PC-3 (cell line): ENCODE data around the gene C11orf24. TPM values are rescaled to one million over a fixed set of nuclear protein-coding genes. Genes with fewer than 3 reads are reported as not detected.
"Not testable (repeated sequence)": the region's sequence is repeated elsewhere in the genome, so short reads cannot be mapped to it uniquely, and the experiment has no call there.

Experiments used
- ATAC-seq: fragments of 200-7000 bp; cut with Tn5 transposase; 2 replicates; pipeline ENCODE4 v1.9.1; 2020; ENCODE audit warnings: mild to moderate bottlenecking, moderate library complexity
- BruUV-seq: library from RNA; stranded (reverse); fragments of 400-500 nt; replicated peaks from 2 replicates; lab custom pipeline; 2021; lab: Mats Ljungman, UMichigan
- CTCF ChIA-PET: fragments of 300-600 bp; sonication (Branson Sonifier 250); formaldehyde crosslinking; loops from one replicate; lab custom pipeline; 2022; ENCODE audit warnings: antibody characterized with exemption; lab: Charles Lee
- POLR2A ChIA-PET: fragments of 300-600 bp; sonication (Branson Sonifier 250); formaldehyde crosslinking; loops from one replicate; lab custom pipeline; 2022; ENCODE audit warnings: antibody characterized with exemption; ENCODE audit not compliant: unreplicated experiment; lab: Charles Lee
- DNase-seq: peaks from one replicate; pipeline ENCODE4 v3.0.0-alpha.2; 2015
- H2AFZ ChIP-seq: fragments of 300-600 bp; sonication (generic); 2 replicates; pipeline ENCODE4 v1.6.0; 2016; ENCODE audit warnings: antibody characterized with exemption, low read length
- H3F3A ChIP-seq: fragments of 300-600 bp; sonication (generic); one replicate; pipeline ENCODE4 v1.6.0; 2017; ENCODE audit warnings: antibody characterized with exemption, low read length, control low read depth, mild to moderate bottlenecking; ENCODE audit not compliant: unreplicated experiment
- H3K27ac ChIP-seq: fragments of 300-600 bp; sonication (generic); 2 replicates; pipeline ENCODE4 v1.5.1; 2016; ENCODE audit warnings: mild to moderate bottlenecking, low read length
- H3K27me3 ChIP-seq: fragments of 300-600 bp; sonication (generic); 2 replicates; pipeline ENCODE4 v1.6.1; 2016; ENCODE audit warnings: low read length, mixed read lengths
- H3K36me3 ChIP-seq: fragments of 300-600 bp; sonication (generic); 2 replicates; pipeline ENCODE4 v1.6.1; 2016; ENCODE audit warnings: low read depth, mixed run types, low read length, mixed read lengths
- H3K4me1 ChIP-seq: fragments of 300-600 bp; sonication (generic); 2 replicates; pipeline ENCODE4 v1.5.1; 2016; ENCODE audit warnings: low read length; ENCODE audit not compliant: insufficient read depth
- H3K4me2 ChIP-seq: fragments of 300-600 bp; sonication (generic); 2 replicates; pipeline ENCODE4 v1.6.0; 2016; ENCODE audit warnings: low read length
- H3K4me3 ChIP-seq: fragments of 300-600 bp; sonication (generic); 2 replicates; pipeline ENCODE4 v1.5.1; 2016; ENCODE audit warnings: mild to moderate bottlenecking, low read length, mixed read lengths
- H3K79me2 ChIP-seq: fragments of 300-600 bp; sonication (generic); 2 replicates; pipeline ENCODE4 v1.6.1; 2017; ENCODE audit warnings: low read length, mixed read lengths
- H3K9ac ChIP-seq: fragments of 300-600 bp; sonication (generic); 2 replicates; pipeline ENCODE4 v1.6.0; 2016; ENCODE audit warnings: mild to moderate bottlenecking, low read length
- H3K9me2 ChIP-seq: fragments of 300-600 bp; sonication (generic); replicated peaks from 2 replicates; pipeline ENCODE4 v1.6.1; 2016; ENCODE audit warnings: mixed run types, low read length, mixed read lengths
- H3K9me3 ChIP-seq: fragments of 300-600 bp; sonication (generic); 2 replicates; pipeline ENCODE4 v1.6.1; 2016; ENCODE audit warnings: low read length, mixed read lengths
- H4K20me1 ChIP-seq: fragments of 300-600 bp; sonication (generic); 2 replicates; pipeline ENCODE4 v1.6.1; 2016; ENCODE audit warnings: low read length, mixed read lengths
- EZH2 ChIP-seq: fragments of 300-600 bp; sonication (generic); IDR thresholded peaks from one replicate; pipeline ENCODE4 v1.6.1; 2017; ENCODE audit warnings: antibody characterized with exemption, mild to moderate bottlenecking, low read length; ENCODE audit not compliant: unreplicated experiment
- EZH2phosphoT487 ChIP-seq: fragments of 300-600 bp; sonication (generic); IDR thresholded peaks from 2 replicates; pipeline ENCODE4 v1.6.1; 2018; ENCODE audit warnings: mild to moderate bottlenecking, antibody characterized with exemption, low read length, borderline replicate concordance
- intact Hi-C: fragments of 100-400 bp; cut with micrococcal nuclease; formaldehyde crosslinking; loops from 2 replicates; pipeline ENCODE4 v1.9.0; 2023
- total RNA-seq: library from RNA; depleted of rRNA; stranded (reverse); fragments of >200 nt; gene quantifications from 2 replicates; pipeline ENCODE4 v1.2.3, GENCODE V29; 2014
- TF ChIP-seq, protein P1 (sequence below): fragments of 300-600 bp; sonication (generic); conservative IDR thresholded peaks from 2 replicates; pipeline ENCODE4 v1.5.1; 2017; ENCODE audit warnings: antibody characterized with exemption, low read depth, mild to moderate bottlenecking, low read length

Gene C11orf24
- total RNA-seq, 1 experiment from 2014 or later, result 75.9 TPM

DNA sequence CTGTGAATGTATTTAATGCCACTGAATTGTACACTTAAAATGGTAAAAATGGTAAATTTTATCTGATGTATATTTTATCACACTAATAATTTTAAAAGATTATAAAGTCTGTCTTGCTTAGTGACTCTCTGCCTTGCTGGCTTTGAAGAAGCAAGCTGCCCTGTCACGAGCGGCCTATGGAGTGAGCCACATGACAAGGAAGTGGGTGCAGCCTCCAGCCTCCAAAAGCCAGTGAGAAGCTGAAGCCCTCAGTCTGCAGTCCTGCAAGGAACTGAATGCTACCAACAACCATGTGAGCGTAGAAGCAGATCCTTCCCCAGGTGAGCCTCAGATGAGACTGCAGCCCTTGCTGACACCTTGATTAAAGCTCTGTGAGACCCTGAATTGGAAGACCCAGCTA, 20.0 kb downstream of the C11orf24 start:
- H3K79me2 ChIP-seq, result no peaks in the 10 kb centered on the region
- no peak overlapping the region for H3K4me3 ChIP-seq
- H3K9me2 ChIP-seq, result no peaks in the 10 kb centered on the region
- H3K4me1 ChIP-seq, result no peaks in the 10 kb centered on the region
- H3K9ac ChIP-seq, result no peak overlapping the region
- TF ChIP-seq EZH2 (no peak), EZH2phosphoT487 (no peak)
- TF ChIP-seq, protein P1, sequence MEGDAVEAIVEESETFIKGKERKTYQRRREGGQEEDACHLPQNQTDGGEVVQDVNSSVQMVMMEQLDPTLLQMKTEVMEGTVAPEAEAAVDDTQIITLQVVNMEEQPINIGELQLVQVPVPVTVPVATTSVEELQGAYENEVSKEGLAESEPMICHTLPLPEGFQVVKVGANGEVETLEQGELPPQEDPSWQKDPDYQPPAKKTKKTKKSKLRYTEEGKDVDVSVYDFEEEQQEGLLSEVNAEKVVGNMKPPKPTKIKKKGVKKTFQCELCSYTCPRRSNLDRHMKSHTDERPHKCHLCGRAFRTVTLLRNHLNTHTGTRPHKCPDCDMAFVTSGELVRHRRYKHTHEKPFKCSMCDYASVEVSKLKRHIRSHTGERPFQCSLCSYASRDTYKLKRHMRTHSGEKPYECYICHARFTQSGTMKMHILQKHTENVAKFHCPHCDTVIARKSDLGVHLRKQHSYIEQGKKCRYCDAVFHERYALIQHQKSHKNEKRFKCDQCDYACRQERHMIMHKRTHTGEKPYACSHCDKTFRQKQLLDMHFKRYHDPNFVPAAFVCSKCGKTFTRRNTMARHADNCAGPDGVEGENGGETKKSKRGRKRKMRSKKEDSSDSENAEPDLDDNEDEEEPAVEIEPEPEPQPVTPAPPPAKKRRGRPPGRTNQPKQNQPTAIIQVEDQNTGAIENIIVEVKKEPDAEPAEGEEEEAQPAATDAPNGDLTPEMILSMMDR, result no peak
- POLR2A ChIA-PET, result no interaction called here
- no TSS peak for BruUV-seq
- ATAC-seq (no peak), DNase-seq (no peak)
- intact Hi-C loops, result no loop called here
- H3F3A ChIP-seq, result no peaks in the 10 kb centered on the region
- CTCF ChIA-PET, result no interaction called here
- no peaks in the 10 kb centered on the region for H3K36me3 ChIP-seq
- H3K9me3 ChIP-seq, result no peaks in the 10 kb centered on the region; the same call in 1 of the 2 replicates
- H2AFZ ChIP-seq, result no peak overlapping the region
- no peak overlapping the region for H3K27ac ChIP-seq
- H3K4me2 ChIP-seq, result no peak overlapping the region
- no peaks in the 10 kb centered on the region for H3K27me3 ChIP-seq
- H4K20me1 ChIP-seq, result no peaks in the 10 kb centered on the region

DNA sequence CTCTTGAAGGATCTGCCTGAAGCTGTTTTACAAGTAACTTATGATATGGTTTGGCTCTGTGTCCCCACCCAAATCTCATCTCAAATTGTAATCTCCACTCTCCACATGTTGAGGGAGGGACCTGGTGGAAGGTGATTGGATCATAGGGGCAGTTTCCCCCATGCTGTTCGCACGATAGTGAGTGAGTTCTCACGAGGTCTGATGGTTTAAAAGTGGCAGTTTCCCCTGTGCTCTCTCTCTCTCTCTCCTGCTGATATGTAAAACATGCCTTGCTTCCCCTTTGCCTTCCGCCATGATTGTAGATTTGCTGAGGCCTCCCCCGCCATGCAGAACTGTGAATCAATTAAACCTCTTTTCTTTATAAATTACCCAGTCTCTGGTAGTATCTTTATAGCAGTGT, 26.9 kb downstream of the C11orf24 start:
- H4K20me1 ChIP-seq, POLR2A ChIA-PET, H3K27ac ChIP-seq, H3K4me1 ChIP-seq, H3K9me3 ChIP-seq, H3K36me3 ChIP-seq, H2AFZ ChIP-seq, H3K9ac ChIP-seq, intact Hi-C loops, H3K27me3 ChIP-seq, ATAC-seq, H3K79me2 ChIP-seq, H3K4me2 ChIP-seq, H3K4me3 ChIP-seq, H3K9me2 ChIP-seq, H3F3A ChIP-seq, BruUV-seq, DNase-seq: not testable (repeated sequence)
- CTCF ChIA-PET, result interaction anchor here (0.6 kb wide), 2 partner anchors 13 to 27 kb away, joined by 3 read pairs; no protein-coding TSS in a partner anchor

DNA sequence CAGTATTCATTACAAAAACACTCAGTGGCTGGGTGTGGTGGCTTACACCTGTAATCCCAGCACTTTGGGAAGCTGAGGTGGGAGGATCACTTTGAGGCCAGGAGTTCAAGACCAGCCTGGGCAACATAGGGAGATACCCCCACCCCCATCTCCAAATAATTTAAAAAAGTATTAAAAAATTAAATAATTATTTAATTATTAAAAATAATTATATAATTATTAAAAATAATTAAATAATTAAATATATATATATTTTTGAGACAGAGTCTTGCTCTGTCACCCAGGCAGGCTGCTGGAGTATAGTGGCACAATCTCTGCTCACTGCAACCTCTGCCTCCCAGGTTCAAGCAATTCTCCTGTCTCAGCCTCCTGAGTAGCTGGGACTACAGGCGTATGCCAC, 27.9 kb downstream of the C11orf24 start:
- BruUV-seq, H3K9ac ChIP-seq, H3K9me3 ChIP-seq, H2AFZ ChIP-seq, H4K20me1 ChIP-seq, CTCF ChIA-PET, ATAC-seq, H3K4me3 ChIP-seq, DNase-seq, H3K27me3 ChIP-seq, H3K4me2 ChIP-seq, H3K4me1 ChIP-seq, POLR2A ChIA-PET, H3K79me2 ChIP-seq, H3K27ac ChIP-seq, H3K36me3 ChIP-seq, intact Hi-C loops, H3F3A ChIP-seq, H3K9me2 ChIP-seq: not testable (repeated sequence)

DNA sequence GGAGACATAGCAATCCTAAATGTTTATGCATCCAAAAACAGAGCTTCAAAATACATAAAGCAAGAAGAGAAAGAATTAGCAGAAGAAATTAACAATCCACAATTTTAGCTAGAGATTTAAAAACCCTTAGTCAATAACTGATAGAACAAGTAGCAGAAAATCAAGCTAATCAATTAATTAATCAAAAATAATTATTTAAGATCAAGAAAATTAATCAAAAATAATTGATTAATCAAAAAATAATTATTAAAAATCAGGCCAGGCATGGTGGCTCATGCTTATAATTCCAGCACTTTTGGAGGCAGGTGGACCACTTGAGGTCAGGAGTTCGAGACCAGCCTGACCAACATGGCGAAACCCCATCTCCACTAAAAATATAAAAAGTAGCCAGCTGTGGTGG, 29.2 kb downstream of the C11orf24 start:
- no peaks in the 10 kb centered on the region for H3K27me3 ChIP-seq
- no peaks in the 10 kb centered on the region for H3K79me2 ChIP-seq
- no peak overlapping the region for H2AFZ ChIP-seq
- BruUV-seq, result no TSS peak
- no peak overlapping the region for H3K4me2 ChIP-seq
- intact Hi-C loops, result no loop called here
- no peaks in the 10 kb centered on the region for H3K36me3 ChIP-seq
- no peak overlapping the region for H3K4me3 ChIP-seq
- no peaks in the 10 kb centered on the region for H3K9me2 ChIP-seq
- no peaks in the 10 kb centered on the region for H3K4me1 ChIP-seq
- H4K20me1 ChIP-seq, result no peaks in the 10 kb centered on the region
- TF ChIP-seq EZH2phosphoT487 (no peak), EZH2 (no peak)
- TF ChIP-seq, protein P1, result no peak
- no peaks in the 10 kb centered on the region for H3F3A ChIP-seq
- POLR2A ChIA-PET, result no interaction called here
- CTCF ChIA-PET, result no interaction called here
- H3K9me3 ChIP-seq, result no peaks in the 10 kb centered on the region
- DNase-seq (no peak), ATAC-seq (no peak)
- no peak overlapping the region for H3K9ac ChIP-seq
- no peak overlapping the region for H3K27ac ChIP-seq
